GM18511 (cell line): Measurements from ENCODE around the gene SNX24.
"Not testable (repeated sequence)": the region's sequence is repeated elsewhere in the genome, so short reads cannot be mapped to it uniquely, and the experiment has no call there.

Experiments
- ATAC-seq: cut with Tn5 transposase; IDR thresholded peaks from one replicate; pipeline ENCODE4 v1.9.1; 2021; ENCODE audit warnings: mild to moderate bottlenecking, moderate library complexity; ENCODE audit not compliant: unreplicated experiment

The SNX24 gene, protein sequence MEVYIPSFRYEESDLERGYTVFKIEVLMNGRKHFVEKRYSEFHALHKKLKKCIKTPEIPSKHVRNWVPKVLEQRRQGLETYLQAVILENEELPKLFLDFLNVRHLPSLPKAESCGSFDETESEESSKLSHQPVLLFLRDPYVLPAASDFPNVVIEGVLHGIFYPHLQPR

DNA sequence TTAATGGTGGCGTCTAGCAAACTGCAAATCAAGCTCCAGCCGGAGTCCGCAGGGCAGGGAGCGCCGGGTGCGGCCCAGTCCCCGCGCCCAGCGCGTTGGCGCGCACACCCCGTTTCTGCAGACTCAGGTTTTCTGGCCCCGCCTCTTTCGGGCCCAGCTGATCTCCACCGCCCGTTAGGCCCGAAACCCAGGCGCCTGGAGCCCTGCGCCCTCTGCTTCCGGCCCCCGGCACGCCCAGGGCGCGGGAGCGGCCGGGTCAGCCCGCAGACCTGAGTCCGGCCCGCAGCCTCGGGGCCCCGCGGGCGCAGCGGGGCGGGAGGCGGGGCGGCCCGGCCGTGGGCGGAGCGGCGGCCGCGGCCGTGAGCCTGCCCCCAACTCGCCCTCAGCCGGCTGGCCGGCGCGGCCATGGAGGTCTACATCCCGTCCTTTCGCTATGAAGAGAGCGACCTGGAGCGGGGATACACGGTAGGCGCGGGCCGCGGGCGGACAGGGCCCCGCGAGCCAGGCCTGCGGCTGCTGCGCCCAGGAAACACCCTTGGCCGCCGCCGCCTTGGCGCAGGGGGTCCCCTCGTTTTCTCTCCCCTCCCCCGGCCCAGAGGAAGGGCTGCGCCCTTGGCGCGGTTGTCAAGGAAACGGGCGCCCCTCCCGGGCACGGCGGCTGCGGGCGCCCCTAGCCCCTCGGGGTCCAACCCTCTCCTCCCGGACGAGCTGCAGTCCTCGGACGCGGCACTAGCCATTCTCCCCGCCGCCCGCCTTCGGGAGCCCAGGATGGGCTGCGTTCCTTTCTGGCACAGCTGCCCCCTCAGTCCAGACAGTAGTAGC, at the start of gene SNX24:
Gene SNX24 (plus strand): TSS at position 385 of the 822 bp plus-strand sequence. CDS start 21 bp downstream, at position 406.
- peak; percentile 84 for ATAC-seq

DNA sequence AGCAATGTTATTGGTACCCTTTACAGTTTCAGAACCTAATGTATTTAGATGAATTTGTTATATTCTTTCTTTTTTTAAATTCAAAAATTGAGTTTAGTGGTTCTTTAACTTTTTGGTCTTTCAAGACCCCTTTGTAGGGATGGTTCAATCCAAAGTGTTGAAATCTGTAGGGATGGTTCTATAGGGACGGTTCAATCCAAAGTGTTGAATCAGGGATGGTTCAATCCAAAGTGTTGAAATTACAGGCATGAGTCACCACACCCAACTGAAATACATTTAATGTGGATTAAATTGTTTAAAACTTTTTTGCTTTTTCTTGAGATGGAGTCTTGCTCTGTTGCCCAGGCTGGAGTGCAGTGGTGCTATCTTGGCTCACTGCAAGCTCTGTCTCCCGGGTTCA, 39.9 kb upstream of the SNX24 start:
- no peak for ATAC-seq

DNA sequence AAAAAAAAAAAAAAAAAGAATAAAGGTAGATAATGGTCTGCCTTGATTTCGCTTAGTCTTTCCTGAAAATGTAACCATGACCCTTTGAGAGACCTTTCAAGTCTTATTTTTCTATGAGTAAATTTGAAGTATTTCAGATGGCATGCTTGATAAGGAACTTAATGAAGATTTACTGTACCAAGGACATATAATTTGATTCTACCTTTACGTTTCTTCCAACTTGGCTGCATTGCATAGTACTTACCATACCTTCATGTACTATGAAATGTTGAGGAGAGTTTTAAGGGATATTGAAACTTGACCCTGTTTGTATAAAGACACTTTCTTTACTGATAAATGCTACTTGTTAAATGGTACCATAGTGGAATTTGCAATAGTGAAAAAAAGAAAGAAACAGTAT, 35.0 kb upstream of the SNX24 start:
- ATAC-seq, result no peak

DNA sequence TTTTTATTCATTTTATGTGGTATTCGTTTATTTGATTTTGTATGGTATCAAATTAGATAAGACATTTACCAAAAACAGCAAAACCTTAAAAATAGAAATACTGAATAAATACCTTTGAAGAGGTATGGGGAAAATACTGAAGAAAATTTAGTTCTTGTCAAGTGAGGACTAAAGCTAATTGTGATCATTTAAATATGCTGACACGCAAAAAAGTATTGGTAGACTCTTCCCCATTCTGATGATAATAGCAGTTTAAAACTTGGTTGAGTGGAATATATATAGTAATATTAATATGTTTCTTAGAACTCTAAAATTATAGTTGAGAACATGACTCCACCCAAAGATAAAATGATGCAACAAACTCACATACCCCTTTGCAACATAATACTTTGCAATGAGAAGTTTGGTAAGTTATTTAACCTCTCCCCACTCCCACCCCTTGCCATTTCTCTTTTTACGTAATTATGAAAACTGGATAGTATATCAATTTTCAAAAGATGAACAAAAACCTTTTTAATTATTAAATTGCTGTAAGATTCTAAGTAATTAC, 30.1 kb upstream of the SNX24 start:
- ATAC-seq, result no peak

DNA sequence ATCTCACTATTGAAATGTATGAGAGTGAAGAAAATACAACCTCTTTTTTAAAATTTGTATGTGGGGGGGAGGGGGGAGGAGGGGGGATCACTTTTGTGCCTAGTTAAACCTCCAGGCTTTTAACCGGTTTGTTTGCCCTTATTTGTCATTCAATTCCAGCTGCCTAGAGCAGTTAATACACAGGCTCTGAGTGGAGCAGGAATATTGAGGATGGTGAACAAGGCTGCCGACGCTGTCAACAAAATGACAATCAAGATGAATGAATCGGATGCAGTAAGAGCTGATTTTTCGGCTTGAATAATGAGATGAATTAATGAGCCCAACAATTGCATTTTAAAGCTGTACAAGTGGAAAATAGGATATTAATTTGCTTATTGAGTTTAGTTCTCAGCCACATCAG, 28.7 kb upstream of the SNX24 start:
- no peak for ATAC-seq

DNA sequence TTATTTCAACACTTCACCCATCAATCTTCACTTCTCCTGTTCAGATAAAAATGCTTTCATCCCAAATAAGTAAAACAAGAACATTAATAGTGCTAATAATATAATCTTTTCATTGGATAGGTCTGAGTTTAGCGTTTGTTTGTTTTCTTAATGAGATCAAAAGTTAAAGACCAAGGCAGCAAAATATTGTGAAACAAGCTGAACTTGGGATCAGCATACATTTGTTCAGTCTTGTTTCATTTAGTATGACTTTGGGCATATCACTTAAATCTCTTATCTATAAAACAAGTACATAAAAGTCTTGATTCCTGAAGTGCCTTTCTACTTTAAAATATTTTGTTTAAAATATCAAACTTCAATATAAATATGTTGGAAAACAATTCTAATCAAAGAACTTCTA, 13.4 kb upstream of the SNX24 start:
- ATAC-seq, result no peak

DNA sequence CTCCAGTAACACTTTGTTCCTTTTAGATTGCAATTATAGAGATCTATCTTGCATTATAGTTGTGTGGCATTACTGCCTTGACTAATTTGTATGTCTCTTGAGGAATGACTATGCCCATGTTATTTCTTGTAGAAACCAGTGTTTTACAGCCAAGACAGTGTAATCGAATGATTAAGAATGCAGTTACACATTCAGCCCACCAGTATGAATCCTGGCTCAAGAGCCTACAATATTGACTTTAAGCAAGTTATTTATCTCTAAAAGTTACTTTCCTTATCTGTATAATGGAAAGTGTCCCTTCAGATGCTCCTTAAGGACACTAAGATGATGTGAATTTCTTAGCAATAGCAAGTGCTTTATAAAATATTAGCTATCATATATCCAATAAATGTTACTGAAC, 9.7 kb upstream of the SNX24 start:
- ATAC-seq, result no peak

DNA sequence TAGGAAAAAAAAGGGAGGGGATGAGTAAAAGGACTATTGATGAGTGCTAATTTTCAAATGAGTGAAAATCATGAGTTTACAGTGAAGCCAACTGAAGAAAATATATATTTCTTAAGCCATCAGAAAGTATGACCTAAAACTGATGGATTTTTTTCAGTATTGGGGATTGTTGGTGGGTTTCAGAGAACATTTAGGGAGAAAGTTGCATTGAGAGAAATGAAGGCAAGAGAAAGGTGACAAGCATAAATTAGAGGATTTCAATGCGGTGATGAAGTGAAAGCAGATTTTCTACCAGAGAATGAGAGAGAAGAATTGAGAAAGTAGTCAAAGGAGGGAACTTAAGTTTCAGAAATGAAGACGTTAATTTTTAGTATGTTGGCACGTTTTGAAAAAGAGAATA, 8.5 kb upstream of the SNX24 start:
- ATAC-seq, result no peak

DNA sequence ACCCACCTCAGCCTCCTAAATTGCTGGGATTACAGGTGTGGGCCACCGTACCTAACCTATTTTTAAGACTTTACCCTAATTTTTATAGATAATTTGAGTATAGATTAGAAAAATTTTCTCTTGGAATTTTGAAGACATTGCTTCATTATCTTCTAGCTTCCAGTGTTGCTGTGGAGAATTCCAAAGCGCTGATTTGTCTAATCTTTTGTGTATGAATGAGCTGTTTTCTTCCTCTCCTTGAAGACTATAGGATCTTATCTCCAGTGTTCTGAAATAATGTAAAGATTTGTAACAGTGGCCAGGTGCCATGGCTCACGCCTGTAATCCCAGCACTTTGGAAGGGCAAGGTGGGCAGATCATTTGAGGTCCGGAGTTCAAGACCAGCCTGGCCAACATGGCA, 5.7 kb upstream of the SNX24 start:
- no peak for ATAC-seq

DNA sequence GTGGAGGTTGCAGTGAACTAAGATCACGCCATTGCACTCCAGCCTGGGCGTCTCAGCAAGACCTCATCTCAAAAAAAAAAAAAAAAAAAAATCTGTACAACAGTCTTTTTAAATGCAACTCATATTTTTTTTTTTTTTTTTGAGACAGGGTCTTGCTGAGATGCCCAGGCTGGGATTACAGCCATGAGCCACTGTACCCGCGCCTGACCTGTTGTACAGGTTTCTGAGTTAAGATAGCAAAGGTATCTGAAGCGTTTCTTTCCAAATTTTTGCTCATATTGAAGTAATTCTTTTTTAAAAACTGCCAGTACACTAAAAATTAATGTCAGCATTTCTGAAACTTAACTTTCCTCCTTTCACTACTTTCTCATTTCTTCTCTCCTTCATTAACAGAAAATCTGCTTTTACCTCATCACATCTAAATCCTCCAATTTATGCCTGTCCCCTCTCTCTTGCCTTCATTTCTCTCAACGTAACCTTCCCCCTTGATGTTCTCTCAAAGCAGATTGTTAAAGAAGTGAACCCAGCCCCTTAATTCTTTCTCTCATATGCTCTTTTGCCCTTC, 3.3 kb upstream of the SNX24 start:
- no peak for ATAC-seq

DNA sequence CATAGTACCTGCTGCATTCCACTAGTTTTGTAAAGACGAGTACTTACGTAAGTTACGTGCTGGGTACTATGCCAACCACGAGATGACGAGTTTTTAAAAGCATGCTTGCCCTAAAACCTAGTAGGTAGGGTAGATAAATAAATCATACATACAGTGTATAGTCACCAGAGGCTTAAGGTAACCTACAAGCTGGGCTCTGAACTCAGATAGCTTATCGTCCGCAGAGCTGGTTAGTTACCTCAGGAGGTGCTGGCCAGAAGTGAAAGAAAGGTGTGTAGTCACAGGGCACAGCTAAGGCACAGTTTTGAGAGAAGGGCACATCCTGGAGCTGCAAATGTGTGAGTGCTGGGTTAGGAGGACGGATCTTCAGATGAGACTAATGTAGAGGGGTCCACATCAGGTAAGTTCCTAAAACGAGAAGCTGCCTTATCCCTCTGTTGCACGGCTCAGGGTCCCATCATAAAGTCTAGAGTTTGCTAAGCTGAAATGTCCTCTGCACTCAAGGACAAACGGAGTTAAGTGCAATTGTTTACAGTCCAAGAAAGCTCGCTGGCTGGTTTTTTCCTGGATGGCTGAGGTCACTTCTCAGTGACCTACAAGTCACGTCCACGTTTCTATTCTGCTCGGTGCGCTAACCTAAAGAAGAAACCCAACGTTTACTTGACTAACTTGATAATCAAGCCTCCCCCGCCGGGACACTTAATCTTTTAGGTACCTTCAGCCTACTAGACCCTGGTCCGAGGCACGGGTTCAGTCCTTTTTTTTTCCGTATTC, 1.1 kb upstream of the SNX24 start:
- no peak for ATAC-seq

DNA sequence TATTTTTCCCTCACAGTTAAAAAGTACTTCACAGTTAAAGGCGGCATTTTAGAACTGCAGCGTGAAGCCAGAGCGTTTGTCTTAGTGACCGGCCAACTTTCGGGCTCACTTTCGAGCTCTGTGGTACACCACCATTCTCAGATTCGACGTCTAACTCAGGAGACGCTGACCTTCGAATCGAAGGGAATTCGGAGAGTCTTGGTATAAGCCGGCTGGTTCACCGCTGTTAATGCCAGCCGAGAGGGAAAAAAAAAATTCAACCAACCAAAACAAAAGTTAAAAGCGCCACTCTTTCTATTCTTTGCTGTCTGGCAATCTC, 544 bp upstream of the SNX24 start:
- peak; percentile 44 for ATAC-seq

DNA sequence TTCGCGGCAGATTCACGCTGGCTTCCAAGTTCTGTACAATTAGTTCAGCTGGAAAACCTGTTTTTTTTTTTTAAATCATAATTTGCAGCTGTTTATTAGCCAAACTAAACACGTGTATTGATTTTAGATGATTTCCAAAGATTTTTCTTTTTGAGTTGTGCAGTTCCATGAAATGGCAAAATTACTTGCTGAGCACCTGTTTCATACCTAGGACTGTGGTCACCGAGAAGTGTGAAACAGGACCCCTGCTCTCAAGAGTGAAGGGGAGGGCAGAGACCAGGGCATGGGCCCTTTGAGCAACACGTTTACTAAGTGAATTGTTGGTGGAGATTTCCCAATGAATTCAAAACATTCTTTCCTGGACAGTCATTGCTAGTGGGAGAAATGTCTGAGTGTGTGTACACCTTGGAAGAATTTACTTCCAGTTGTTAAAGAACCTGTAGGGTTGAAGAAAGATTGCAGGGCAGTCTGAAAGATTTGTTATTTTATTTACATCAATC, 688 bp downstream of the SNX24 start:
- ATAC-seq, result no peak

DNA sequence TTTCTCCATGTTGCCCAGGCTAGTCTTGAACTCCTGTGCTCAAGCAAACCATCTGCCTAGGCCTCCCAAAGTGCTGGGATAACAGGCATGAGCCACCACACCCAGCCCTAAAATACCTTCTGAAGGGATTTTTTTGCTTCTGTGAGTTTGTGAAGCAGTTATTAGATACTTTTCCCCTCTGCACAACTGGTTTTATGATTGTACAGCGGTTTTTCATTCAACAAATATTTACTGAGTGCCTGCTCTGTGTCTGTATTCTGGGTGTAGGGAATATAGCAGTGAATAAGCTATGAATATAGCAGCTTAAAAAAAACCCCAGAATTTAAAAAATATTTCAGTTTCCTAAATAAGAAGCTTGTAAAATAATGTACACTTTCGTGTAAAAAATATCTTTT, 2.3 kb downstream of the SNX24 start:
- no peak for ATAC-seq

DNA sequence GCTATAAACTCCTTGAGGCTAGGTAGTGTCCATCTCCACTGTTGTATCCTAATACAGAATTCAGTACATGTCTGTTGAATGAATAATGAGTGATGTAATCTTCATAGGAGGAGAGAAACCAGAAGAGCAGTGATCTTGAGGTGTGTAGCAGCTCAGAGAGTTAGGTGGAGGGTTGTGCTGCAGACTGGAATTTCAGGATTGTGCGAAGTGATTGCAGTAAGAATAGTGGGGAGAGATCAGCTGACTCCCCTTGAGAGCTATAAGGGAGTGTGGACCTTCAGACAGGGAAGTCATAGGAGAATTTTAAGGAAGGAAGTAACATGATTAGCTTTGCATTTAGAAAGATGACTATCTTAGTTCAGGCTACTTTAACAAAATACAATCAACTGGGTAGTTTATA, 4.4 kb downstream of the SNX24 start:
- ATAC-seq, result no peak

DNA sequence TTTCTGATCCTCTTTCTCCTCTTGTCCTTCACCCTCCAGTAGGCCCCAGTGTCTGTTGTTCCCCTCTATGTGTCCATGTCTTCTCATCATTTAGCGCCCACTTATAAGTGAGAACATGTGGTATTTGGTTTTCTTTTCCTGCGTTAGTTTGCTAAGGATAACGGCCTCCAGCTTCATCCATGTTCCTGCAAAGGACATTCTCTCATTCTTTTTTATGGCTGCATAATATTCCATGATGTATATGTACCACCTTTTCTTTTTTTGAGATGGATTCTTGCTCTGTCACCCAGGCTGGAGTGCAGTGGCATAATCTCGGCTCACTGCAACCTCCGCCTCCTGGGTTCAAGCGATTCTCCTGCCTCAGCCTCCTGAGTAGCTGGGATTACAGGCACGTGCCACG, 12.1 kb downstream of the SNX24 start:
- ATAC-seq, result not testable (repeated sequence)

DNA sequence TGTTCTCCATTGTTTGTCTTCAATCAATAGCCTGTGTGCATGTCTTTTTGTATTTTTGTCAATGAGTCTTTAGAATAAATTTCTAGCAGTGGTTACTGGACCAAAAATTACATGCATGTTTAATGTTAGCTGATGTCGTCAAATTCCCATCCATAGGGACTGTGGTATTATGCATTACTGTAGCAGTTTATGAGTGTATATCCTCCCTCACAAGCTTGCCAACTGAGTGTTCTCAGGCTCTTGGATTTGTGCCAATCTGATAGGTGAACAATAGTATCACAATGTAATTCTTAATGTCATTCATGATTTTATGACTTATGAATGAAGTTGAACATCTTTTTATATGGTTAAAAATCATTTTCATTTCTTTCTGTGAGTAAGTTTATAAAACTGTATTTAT, 13.0 kb downstream of the SNX24 start:
- no peak for ATAC-seq

DNA sequence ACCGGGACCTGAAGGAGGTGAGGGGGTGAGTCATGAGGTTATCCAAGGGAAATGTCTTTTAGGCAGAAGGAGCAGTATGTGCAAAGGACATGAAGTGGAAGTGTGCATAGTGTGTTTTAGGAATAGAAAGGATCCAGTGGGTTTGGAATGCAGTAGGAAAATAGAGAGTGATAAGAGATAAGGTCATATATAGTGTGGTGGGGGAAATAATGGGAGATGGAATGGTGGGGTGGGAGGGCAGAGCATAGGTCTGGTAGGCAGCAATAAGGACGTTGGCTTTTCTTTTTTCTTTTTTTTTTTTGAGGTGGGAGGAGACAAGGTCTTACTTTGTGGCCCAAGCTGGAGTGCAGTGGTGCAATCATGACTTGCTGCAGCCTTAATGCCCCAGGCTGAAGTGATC, 17.8 kb downstream of the SNX24 start:
- ATAC-seq, result no peak

DNA sequence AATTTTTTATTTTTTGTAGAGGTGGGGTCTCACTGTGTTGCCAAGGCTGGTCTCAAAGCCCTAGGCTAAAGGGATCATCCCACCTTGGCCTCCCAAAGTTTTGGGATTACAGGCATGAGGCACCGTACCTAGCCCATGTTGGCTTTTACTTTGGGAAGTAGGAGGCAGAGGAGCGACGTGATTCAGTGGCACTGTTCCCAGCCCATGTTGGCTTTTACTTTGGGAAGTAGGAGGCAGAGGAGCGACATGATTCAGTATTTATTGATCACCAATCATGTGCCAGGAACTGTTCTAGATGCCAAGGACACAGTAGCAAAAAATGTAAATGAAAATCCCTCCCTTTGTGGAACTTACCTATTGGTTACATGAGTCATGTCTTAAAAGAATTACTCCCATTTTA, 18.3 kb downstream of the SNX24 start:
- ATAC-seq, result no peak

DNA sequence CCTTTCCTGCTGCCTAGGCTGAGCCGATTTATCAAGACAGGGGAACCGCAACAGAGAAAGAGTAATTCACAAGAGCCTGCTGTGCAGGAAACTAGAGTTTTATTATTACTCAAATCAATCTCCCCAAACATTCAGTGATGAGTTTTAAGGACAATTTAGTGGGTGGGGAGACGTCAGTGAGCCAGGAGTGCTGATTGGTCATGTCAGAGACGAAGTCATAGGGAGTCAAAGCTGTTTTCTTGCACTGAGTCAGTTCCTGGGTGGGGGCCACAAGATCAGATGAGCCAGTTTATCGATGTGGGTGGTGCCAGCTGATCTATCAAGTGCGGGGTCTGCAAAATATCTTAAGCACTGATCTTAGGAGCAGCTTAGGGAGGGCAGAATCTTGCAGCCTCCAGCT, 19.0 kb downstream of the SNX24 start:
- no peak for ATAC-seq

DNA sequence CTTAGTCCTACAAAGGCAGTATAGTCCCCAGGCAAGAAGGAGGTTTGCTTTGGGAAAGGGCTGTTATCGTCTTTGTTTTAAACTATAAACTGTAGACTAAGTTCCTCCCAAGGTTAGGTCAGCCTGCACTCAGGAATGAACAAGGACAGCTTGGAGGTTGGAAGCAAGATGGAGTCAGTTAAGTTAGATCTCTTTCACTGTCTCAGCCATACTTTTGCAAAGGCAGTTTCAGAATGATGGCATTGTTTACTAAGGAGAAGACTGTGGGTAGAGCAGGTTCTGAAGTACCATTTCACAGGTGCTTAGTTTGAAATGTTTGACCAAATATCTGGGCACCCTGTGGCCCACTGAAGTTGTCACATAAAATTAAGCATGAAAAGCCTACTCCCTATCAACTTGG, 19.4 kb downstream of the SNX24 start:
- no peak for ATAC-seq
